Hindlimb muscle (tissue), 1 donor: Measurements from ENCODE around the gene UBE4A. TPM values are rescaled to one million over a fixed set of nuclear protein-coding genes. Genes with fewer than 3 reads are reported as not detected.
"Not testable (repeated sequence)": the region's sequence is repeated elsewhere in the genome, so short reads cannot be mapped to it uniquely, and the experiment has no call there.

Experiments
- DNase-seq: peaks from one replicate; pipeline ENCODE4 v3.0.0-alpha.2; 2013
- polyA plus RNA-seq: library from polyadenylated mRNA; unstranded; fragments of 120-200 nt; gene quantifications from one replicate; pipeline ENCODE4 v1.2.1, GENCODE V29; 2013; ENCODE audit not compliant: insufficient read length

The UBE4A gene
- polyA plus RNA-seq, 1 donor: 22.2 TPM

DNA sequence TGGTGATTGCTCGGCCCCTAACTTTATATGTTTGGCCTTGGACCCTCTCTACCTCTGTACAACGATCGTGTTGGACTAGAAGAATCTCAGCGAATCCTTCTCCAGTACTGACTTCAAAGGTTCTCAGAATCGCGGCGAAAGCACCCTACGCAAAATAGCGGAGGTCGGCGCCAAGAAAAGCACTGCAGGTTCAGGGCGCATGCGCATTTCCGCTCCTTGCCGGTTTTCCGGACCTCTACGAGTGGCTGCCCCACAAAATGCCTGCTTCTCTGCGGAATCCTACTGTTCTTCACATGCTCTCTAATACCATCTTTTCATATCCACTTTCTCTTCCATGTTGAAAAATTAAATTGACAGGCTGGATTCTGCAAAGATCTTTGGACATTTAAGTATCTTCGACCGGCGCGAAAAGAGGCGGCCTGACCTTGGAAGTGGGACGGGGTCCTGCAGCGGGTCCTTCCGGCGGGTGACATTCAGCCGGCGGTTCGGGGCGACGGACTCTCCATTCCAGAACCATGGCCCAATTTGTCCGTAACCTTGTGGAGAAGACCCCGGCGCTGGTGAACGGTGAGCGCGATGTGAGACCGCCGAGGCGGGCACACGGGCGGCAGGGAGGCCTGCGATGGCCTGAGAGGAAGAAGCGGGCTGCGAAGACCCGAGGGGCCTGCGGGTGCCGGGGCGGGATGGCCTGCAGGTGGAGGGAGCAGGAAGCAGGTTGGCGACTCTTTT is 41.9 kb downstream of the UBE4A start, which contains the start of gene ATP5MG:
TSS of gene ATP5MG (plus strand) at position 456 of the 729 bp plus-strand sequence. CDS start at position 516, 60 bp downstream.
- DNase-seq: peak; percentile 91

DNA sequence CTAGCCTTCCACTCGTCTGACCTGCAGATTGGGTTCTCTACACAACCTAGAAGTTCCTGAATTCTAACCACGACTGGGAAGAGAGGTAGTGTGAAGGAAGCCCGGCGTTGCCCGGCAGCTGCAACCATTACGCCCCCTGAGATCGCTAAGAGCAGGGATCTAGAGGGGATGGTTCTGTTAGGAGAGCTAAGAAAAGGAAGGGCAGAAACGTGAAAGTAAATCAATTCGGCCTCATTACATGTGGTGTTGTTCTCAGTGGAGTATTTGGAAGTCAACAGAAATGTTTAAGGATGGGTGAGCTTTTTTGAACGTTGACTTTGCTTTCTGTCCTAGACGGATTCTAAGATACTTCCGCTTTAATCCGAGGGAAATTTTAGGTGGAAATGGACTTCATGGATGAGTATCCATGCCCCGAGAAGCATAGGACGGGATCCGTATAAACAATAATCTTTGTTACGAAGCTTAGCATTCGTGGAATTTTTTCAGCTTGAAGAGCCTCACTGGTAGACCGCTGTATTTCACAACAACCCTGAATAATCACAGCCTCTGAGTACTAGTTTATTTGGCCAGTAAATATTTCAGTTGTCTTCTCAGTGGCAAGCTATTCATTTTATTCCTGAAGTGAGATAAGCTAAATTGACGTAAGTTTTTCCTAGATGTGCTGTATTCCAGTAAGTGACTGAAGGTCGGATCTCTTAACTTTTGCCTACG is 42.6 kb downstream of the UBE4A start:
- DNase-seq: no peak

DNA sequence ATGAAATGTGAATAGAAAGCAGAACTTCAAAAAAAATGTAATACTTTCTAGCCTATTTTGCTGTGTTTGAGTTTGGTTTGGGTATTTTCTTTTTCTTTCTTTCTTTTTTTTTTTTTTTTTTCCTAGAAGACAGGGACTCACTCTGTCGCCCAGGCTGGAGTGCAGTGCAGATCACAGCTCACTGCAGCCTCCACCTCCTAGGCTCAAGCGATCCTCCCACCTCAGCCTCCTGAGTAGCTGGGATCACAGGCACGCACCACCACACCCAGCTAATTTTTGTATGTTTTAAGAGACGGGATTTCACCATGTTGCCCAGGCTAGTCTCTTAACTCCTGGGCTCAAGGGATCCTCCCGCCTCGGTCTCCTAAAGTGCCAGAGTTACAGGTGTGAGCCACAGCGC is 43.2 kb downstream of the UBE4A start:
- DNase-seq: not testable (repeated sequence)

DNA sequence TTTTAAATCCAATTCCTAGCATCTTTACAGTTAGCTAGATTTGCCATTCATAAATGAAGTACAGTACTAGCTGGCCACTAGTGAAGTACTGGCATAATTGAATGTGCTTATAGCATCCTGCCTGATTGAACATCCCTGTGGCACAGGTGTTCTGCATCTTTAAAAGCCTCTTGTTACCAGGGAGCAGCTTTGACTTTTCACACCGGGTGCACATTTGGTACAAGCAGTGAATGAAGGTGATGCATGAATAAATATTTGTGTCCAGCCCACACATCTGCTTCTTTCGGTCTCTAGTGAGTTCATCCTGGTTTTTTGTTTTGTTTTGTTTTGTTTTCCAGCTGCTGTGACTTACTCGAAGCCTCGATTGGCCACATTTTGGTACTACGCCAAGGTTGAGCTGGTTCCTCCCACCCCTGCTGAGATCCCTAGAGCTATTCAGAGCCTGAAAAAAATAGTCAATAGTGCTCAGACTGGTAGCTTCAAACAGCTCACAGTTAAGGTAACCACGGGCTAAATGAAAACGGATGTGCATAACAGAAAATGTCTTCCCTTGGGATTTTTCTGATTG is 47.3 kb downstream of the UBE4A start:
- no peak for DNase-seq

DNA sequence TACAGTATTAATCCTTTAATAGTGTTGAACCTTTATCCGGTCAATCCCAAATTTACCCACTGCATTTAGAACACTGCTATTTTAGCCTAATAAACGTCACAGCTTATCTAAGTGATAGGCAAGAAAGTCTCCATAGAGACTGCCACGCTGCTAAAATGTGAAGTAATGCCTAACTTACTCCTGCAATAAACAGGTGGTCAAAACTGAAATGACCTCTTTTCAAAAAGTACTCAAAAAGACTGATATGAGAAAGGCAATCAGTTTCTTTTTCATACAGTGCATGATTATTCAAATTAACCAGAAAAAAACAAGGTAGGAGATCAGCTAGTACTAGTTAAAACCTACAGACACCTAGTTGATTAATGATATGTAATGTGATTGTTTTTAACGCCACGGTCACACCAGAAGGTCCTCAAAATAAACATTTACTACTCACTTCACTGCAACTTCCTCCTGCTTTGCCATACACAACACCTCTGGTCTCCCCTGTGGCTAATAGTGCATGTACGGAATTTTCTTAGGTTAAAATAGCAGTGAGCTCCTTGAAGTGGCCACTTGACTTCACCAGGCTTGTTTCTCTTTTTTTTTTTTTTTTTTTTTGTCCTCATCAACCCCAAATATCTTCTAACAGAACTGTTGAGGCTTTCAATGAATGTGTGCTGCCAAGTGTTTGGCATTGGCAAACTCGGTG is 50.8 kb downstream of the UBE4A start:
- DNase-seq: no peak

DNA sequence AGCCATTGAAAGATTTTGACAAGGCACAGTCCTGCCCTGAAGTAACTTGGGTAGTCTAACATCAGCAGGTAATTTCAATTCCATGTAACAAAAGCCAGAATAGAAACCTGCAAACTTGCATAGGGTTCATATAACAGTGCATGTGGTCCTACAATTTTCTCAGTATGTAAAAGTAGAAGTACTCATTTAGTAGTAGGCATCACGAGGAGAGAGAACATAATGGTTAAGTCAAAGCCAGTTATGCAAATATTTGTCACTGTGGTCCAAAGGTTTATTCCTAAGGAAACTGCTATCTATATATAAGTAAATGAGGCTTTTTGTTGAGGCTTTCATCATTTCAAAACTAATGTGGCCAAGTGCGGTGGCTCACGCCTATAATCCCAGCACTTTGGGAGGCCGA is 52.1 kb downstream of the UBE4A start:
- DNase-seq: no peak

DNA sequence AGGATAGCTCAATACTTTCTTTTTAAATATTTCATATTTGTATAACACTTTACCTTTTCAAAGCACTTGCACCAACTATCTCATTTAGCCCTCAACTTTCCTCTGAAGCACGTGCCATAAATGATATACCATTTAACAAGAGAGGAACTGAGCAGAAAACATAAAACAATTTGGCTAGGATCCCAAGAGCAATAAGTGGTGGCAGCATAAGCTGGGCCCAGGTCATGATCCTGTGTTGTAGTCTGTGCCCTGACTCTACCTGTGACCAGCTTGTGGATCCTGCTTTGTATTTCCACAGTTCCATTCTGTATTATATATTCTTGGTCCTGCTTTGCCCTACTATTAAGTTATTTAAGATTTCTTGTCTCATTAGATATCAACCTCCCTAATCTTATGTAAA is 53.5 kb downstream of the UBE4A start:
- no peak for DNase-seq

DNA sequence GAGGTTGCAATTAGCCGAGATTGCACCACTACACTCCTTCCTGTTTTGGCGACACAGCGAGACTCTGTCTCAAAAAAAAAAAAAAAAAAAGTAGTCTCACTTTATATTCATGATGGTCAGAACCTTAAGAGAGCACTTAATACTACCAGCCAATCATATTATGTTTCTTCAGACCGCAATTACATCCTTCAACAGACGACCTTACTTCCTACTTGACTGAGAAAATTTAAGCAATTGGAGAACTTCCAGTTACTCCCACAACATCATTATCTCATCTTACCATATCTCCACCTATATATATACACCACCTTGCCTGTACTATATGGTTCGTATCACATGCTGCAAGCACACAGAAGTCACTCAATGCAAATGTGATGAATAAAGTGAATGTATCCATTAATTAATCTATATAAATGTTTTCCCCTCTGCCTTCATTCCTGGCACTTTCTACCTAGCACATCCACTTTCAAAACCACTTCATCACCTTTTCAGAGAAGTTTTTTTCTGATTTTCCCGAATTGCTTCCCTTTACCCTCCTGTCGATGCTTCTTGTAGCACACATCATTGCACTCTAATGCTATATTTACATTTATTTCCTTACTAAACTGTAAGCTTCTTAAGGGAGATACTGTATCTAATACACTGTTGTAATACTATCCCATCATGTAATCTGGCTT is 55.8 kb downstream of the UBE4A start:
- DNase-seq: no peak

DNA sequence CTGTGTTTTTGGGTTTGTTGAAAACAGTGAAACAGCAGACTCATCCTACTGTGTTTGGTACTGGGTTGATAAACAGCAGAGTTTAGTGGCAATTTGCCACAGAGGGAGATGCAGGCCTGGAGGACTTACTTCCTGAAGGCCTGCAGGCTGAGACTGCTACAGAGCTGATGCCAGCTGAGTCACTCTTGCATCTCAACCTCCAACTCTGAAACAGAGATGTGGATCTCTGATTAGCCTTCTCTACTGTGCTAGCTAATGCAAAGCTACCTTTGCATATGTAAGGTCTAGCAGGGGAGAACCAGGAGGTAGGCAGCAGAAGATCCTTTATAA is 56.3 kb downstream of the UBE4A start:
- DNase-seq: no peak

DNA sequence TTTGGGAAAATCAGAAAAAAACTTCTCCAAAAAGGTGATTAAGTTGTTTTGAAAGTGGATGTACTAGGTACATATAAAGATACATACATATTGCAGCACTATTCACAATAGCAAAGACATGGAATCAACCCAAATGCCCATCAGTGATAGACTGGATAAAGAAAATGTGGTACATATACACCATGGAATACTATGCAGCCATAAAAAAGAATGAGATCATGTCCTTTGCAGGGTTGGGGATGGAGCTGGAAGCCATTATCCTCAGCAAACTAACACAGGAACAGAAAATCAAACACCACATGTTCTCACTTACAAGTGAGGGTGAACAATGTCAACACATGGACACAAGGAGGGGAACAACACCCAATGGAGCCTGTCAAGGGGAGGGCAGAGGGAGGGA is 57.5 kb downstream of the UBE4A start:
- DNase-seq: not testable (repeated sequence)

DNA sequence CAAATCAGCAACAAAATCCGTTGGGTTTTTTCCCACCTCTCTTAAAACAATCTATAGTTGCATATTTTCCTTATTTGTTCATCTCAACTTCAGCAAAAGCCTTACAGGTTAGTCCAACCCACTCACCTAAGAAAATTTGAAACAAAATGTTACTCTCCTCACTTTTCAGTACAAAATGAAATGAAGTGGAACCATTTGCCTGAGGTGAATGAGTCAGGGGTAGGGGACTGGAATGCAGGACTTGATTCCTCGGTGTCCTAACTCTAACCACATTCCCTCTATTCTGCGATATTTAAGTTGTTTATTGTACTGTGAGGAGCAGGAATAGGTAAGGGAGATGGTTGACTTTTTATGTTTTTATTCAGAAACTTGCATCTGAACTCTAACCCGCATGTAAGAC is 58.4 kb downstream of the UBE4A start:
- no peak for DNase-seq

DNA sequence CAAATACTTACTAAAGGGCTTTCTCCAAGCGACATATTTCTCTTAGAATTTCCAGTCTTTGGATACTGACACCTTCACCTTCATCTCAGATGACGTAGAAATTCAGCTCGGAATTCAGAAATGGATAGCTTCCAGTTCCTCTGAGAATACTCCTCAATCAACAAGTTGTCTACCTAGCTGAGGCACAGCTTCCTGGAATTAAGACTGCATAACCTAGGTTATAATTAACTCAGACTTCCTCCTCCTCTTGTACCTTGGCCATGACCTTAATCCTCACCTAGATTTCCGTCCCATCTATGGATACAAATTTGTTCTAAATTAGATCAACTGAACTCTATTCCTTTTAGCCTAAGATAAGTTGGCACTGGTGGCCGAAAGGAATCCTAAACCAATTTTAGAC is 59.4 kb downstream of the UBE4A start:
- no peak for DNase-seq

DNA sequence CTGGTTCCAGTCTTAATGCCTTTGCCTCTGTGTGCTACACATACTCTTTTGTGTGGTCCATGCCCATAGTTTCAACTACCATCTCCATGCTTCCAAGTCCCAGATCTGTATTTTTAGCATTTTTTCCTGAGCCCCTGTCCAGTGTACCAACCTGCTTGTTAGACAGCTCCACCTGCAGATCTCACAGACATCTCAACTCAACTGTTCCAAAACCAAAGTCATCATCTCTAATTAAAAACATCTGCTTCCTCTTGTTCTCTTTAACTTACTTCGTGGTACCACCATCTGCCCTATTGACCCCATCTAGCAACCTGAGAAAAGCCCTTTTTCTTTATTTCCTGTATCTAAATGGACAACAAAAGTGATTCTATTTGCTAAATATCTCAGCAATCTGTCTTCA is 68.3 kb downstream of the UBE4A start:
- DNase-seq: no peak

DNA sequence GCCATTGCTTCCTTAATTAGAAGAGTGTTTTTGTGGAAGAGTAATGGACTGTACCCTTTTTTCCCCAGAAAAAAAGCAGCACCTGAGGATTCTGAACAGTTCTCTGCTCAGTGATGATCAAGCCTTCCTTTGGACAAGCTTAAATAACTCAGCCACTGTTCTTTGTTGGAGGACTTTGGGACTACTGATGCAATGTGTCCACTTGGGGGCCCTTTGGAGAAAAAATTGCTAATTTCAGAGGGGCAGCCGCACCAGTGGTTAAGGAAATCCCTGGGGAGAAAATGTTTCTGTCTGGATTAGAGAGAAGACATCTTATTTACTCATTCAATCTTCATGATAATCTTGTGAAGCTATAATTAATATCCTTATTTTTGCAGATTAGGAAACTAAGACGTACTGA is 71.6 kb downstream of the UBE4A start:
- DNase-seq: no peak

DNA sequence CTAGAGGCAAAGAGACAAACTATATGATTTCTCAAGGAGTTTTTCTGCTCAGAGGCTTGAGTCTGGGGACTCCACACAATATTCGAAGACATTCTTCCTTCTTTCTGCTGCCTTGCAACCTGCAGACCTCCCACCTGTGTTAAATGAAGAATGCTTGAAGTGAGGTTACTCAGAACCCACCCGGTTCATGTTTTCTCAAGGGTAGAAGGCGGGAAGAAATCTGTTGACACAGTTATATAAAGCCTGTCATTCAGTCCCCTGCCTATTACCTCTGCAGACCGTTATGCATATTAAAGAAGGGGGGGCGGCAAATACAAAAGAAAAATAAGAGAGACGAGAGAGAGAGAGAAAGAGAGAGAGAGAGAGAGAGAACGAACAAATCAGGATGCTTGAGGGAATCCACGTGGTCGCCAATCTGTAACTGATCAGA is 74.7 kb downstream of the UBE4A start:
- DNase-seq: no peak

DNA sequence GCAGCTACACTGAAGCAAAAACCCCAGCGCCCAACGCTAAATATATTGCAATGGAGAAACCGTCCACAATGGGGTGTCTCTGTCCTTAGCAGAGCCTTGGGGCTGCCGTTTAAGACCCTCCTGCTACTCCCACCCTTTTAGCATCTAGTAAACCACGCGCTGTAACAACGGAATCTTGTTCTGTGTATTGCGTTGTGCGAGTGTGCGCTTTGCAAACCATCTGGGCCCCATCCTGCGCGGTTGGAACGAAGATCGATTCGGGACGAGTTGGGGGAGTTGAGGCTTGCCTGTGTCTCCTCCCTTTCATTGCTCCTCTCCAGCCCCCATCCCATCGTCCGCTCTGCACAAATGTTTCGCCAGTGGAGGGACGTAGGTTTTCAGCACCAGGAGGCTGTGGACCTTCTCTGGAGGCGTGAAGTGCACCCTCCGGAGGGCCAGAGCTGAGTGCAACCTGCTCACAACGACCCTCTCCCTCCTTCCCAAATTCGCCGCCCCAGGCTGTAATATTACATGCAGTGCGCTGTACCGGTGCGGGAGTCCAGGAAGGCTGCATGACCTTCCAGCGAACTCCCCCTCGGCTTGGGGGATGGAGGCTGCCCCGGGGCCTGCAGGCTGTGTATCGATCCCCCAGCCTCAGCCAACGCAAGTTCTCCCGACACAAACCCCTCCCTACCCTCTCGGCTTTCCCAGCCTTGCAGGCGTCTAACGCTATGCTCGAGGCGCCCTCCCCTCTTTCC is 75.3 kb downstream of the UBE4A start:
- DNase-seq: peak; percentile 30

DNA sequence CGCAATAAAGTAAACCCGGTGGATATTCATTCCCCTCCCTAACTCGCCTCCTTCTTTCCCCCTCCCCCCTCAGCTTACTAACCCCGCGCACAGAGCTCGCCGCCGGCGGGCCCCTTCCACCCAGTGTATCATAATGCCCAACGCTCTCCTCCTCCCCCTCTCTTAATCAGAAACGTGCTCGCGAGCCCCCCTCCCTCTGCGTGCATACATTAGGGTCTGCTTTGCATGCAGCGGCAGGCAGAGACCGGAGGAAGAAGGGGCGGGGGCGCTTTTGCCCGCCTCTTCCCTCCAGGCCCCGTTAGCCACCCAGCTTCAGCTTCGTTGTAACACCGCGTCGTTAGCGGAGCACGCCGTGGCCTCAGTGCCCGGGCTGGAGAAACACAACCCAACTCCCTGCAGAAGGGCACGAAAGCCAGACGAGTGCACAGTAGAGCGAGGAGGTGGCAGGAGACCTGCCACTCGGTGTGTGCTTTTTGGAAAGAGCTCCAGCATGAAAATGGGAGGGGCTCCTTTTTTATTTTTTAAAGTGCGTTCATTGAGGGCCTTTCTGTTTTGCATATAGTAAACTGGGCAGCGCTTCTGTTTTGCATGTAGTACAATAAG is 76.0 kb downstream of the UBE4A start:
- peak; percentile 49 for DNase-seq

DNA sequence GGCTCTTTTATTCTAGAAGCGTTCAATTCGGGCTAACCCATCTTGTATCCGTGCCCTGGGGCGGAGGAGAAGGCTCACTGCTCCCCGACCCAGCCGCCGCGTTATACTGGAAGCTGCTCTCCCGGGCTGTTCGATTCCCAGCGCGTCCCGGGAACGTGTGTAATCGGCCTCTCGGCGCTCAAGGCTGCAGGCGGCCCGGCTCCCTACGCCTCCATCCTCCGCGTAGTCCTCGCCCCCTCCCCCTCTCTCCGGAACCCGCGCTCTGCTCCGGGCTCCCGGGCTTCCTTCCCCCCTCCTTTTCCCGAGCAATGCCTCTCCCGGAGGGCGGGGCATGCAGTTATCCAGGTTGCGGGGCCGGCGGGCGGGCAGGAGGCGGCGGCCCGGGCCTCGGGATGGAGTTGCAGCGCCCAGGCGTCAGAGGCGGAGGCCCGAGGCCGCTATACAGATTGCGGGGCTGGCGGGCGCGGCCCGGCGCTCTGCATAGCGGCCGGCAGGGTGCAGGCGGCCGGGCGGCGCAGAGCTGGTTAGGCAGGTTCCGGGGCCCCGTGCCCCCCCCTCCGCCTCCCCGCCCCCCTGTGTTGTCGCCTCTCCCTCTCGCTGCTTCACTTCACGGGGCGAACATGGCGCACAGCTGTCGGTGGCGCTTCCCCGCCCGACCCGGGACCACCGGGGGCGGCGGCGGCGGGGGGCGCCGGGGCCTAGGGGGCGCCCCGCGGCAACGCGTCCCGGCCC is 76.7 kb downstream of the UBE4A start, which contains the start of gene KMT2A:
TSS of gene KMT2A (plus strand) at position 600 of the 732 bp plus-strand sequence. CDS start at position 621, 21 bp downstream.
- DNase-seq: peak; percentile 98

DNA sequence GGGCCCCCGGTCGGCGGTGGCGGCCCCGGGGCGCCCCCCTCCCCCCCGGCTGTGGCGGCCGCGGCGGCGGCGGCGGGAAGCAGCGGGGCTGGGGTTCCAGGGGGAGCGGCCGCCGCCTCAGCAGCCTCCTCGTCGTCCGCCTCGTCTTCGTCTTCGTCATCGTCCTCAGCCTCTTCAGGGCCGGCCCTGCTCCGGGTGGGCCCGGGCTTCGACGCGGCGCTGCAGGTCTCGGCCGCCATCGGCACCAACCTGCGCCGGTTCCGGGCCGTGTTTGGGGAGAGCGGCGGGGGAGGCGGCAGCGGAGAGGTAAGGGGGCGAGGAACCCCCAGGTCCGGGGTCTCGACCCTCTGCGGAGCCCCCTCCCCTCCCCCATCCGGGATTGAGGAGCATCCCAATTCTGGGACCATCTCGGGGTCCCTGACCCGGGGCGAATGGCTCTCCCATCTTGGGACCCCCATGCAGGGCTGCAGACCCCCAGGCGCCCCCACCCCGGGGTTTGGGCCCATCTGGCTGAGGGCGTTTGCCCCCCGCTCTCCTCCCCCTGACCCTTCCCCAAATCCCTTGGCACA is 77.3 kb downstream of the UBE4A start:
- DNase-seq: peak; percentile 27
